ENCODE measurements around the gene BNIPL. TPM values are rescaled to one million over a fixed set of nuclear protein-coding genes. Genes with fewer than 3 reads are reported as not detected.

Gene BNIPL
- total RNA-seq, 4 donors from 2014 or later: 0.13 to 0.25 TPM; not detected in 2

- no peaks in the 10 kb centered on the region for H3K27me3 ChIP-seq
- no peak for TF ChIP-seq POLR2A (IDR thresholded peaks at IDR 0.05)
- no peak for TF ChIP-seq CTCF (IDR thresholded peaks at IDR 0.05 in 4 of 5, conservative IDR thresholded peaks at IDR 0.05 in 1 of 5)
- no peaks in the 10 kb centered on the region for H3K9me3 ChIP-seq
- peak overlapping the region in 1 of 4 donors; percentile 44 for H3K27ac ChIP-seq
- intact Hi-C loops (cut with DNase I; ENCODE audit: low total_unique reads) (no loop called here), in situ Hi-C loops (cut with MboI; ENCODE audit: low sequenced_read_pairs in 4 of 4) (no loop called here)
- H3K4me3 ChIP-seq: no peak overlapping the region
- H3K36me3 ChIP-seq: no peaks in the 10 kb centered on the region
- DNase-seq (no peak), ATAC-seq (no peak)
- peaks cover 8 to 14% of the 10 kb centered on the region in 2 donors for H3K4me1 ChIP-seq
Measured at GRCh38 chr1:151062741-151063371, 26.5 kb downstream of the BNIPL start.

- Histone ChIP-seq H3K4me1 (peaks cover 5 to 11% of the 10 kb centered on the region in 2 donors), H3K36me3 (no peaks in the 10 kb centered on the region), H3K27me3 (no peaks in the 10 kb centered on the region), H3K27ac (no peak overlapping the region), H3K4me3 (no peak overlapping the region), H3K9me3 (no peaks in the 10 kb centered on the region)
- intact Hi-C loops (cut with DNase I; ENCODE audit: low total_unique reads) (no loop called here), in situ Hi-C loops (cut with MboI; ENCODE audit: low sequenced_read_pairs in 4 of 4) (no loop called here)
- no peak for DNase-seq
- no peak for ATAC-seq
- TF ChIP-seq POLR2A (IDR thresholded peaks at IDR 0.05): no peak
- no peak for TF ChIP-seq CTCF (IDR thresholded peaks at IDR 0.05 in 4 of 5, conservative IDR thresholded peaks at IDR 0.05 in 1 of 5)
Measured at GRCh38 chr1:151065089-151065645, 28.8 kb downstream of the BNIPL start.

- no peaks in the 10 kb centered on the region for H3K9me3 ChIP-seq
- ATAC-seq: no peak
- no peaks in the 10 kb centered on the region for H3K27me3 ChIP-seq
- H3K4me3 ChIP-seq: no peak overlapping the region
- H3K36me3 ChIP-seq: no peaks in the 10 kb centered on the region
- TF ChIP-seq POLR2A (IDR thresholded peaks at IDR 0.05): no peak
- no peak for TF ChIP-seq CTCF (IDR thresholded peaks at IDR 0.05 in 4 of 5, conservative IDR thresholded peaks at IDR 0.05 in 1 of 5)
- H3K27ac ChIP-seq: peak overlapping the region in 2 of 4 donors; percentile 8 to 96
- intact Hi-C loops (cut with DNase I; ENCODE audit: low total_unique reads): no loop called here
- in situ Hi-C loops (cut with MboI; ENCODE audit: low sequenced_read_pairs in 4 of 4): no loop called here
- peak in 1 of 2 donors; percentile 10 for DNase-seq
- peaks cover 7 to 17% of the 10 kb centered on the region in 2 donors for H3K4me1 ChIP-seq
Measured at GRCh38 chr1:151067185-151067584, 30.8 kb downstream of the BNIPL start.

- peak overlapping the region; percentile 94 to 99 (median 98) for H3K27ac ChIP-seq
- H3K27me3 ChIP-seq: no peaks in the 10 kb centered on the region
- no peak overlapping the region for H3K4me3 ChIP-seq
- TF ChIP-seq POLR2A (IDR thresholded peaks at IDR 0.05) (no peak), CTCF (IDR thresholded peaks at IDR 0.05 in 4 of 5, conservative IDR thresholded peaks at IDR 0.05 in 1 of 5) (no peak)
- H3K4me1 ChIP-seq: peaks cover 9 to 19% of the 10 kb centered on the region in 2 donors
- in situ Hi-C loops (cut with MboI; ENCODE audit: low sequenced_read_pairs in 4 of 4) (no loop called here), intact Hi-C loops (cut with DNase I; ENCODE audit: low total_unique reads) (no loop called here)
- DNase-seq (no peak), ATAC-seq (no peak)
- no peaks in the 10 kb centered on the region for H3K9me3 ChIP-seq
- H3K36me3 ChIP-seq: peaks cover 0 to 4% of the 10 kb centered on the region in 2 donors
Measured at GRCh38 chr1:151069103-151069486, 32.7 kb downstream of the BNIPL start.
